GM23338 (cell line): ENCODE results near the gene HTD2. TPM values are rescaled to one million over a fixed set of nuclear protein-coding genes. Genes with fewer than 3 reads are reported as not detected.

Experiments used
- ATAC-seq: fragments of 200-7000 bp; cut with Tn5 transposase; 3 replicates; pipeline ENCODE4 v1.9.1; 2020
- DNase-seq: peaks from one replicate; pipeline ENCODE4 v3.0.0-alpha.2; 2015; ENCODE audit warnings: low spot score
- H2AFZ ChIP-seq: fragments of 200-600 bp; sonication (generic); 2 replicates; pipeline ENCODE4 v1.8.0; 2016; ENCODE audit warnings: antibody characterized with exemption, mild to moderate bottlenecking, moderate library complexity
- H3F3A ChIP-seq: fragments of 200-600 bp; sonication (generic); replicated peaks from 2 replicates; pipeline ENCODE4 v1.8.0; 2017; ENCODE audit warnings: antibody characterized with exemption, mixed run types, low read depth
- H3K27ac ChIP-seq: fragments of 200-600 bp; sonication (generic); 2 replicates; pipeline ENCODE4 v1.6.1; 2016; ENCODE audit warnings: low read depth
- H3K27me3 ChIP-seq: fragments of 200-600 bp; sonication (generic); 2 replicates; pipeline ENCODE4 v1.8.0; 2016; ENCODE audit warnings: mild to moderate bottlenecking, mixed run types, moderate library complexity; ENCODE audit not compliant: insufficient read depth
- H3K36me3 ChIP-seq: fragments of 200-600 bp; sonication (generic); 2 replicates; pipeline ENCODE4 v1.8.0; 2016; ENCODE audit warnings: mild to moderate bottlenecking; ENCODE audit not compliant: insufficient read depth
- H3K4me1 ChIP-seq: fragments of 200-600 bp; sonication (generic); 2 replicates; pipeline ENCODE4 v1.8.0; 2016; ENCODE audit warnings: mild to moderate bottlenecking, moderate library complexity; ENCODE audit not compliant: insufficient read depth
- H3K4me2 ChIP-seq: fragments of 200-600 bp; sonication (generic); 2 replicates; pipeline ENCODE4 v1.7.1; 2017; ENCODE audit warnings: mixed run types
- H3K4me3 ChIP-seq: fragments of 200-600 bp; sonication (generic); 2 replicates; pipeline ENCODE4 v1.6.1; 2016; ENCODE audit warnings: mixed run types
- H3K79me2 ChIP-seq: fragments of 200-600 bp; sonication (generic); replicated peaks from 2 replicates; pipeline ENCODE4 v1.8.0; 2017; ENCODE audit warnings: mild to moderate bottlenecking; ENCODE audit not compliant: insufficient read depth
- H3K9me2 ChIP-seq: fragments of 200-600 bp; sonication (generic); 2 replicates; pipeline ENCODE4 v1.8.0; 2017; ENCODE audit not compliant: insufficient read depth
- H4K20me1 ChIP-seq: fragments of 200-600 bp; sonication (generic); replicated peaks from 2 replicates; pipeline ENCODE4 v1.8.0; 2017; ENCODE audit warnings: mild to moderate bottlenecking; ENCODE audit not compliant: insufficient read depth
- H3K27ac Mint-ChIP-seq: 2 replicates; pipeline ENCODE4 v1.8.0; 2020; ENCODE audit warnings: inconsistent platforms, mild to moderate bottlenecking, moderate library complexity, mixed read lengths
- H3K27me3 Mint-ChIP-seq: 3 replicates; pipeline ENCODE4 v1.8.0; 2022; ENCODE audit warnings: low read depth, mild to moderate bottlenecking, moderate library complexity, mixed read lengths, inconsistent platforms; ENCODE audit not compliant: insufficient read depth, poor library complexity
- H3K36me3 Mint-ChIP-seq: 3 replicates; pipeline ENCODE4 v1.8.0; 2021; ENCODE audit warnings: low read depth, mild to moderate bottlenecking, inconsistent platforms, moderate library complexity, mixed read lengths
- H3K4me1 Mint-ChIP-seq: 3 replicates; pipeline ENCODE4 v1.8.0; 2020; ENCODE audit warnings: mild to moderate bottlenecking, inconsistent platforms, mixed read lengths
- H3K4me3 Mint-ChIP-seq: 3 replicates; pipeline ENCODE4 v1.8.0; 2021; ENCODE audit warnings: moderate library complexity, mild to moderate bottlenecking, inconsistent platforms, mixed read lengths
- H3K9me3 Mint-ChIP-seq: 3 replicates; pipeline ENCODE4 v1.8.0; 2020; ENCODE audit warnings: moderate library complexity, mild to moderate bottlenecking, inconsistent platforms, mixed read lengths
- CREB1 ChIP-seq: fragments of 250-450 bp; sonication (Bioruptor Pico); IDR thresholded peaks from 2 replicates; pipeline ENCODE4 v1.5.0; 2020; ENCODE audit warnings: low read depth, mild to moderate bottlenecking, moderate library complexity
- ETS1 ChIP-seq: IDR thresholded peaks from 2 replicates; pipeline ENCODE4 v1.6.1; 2016; ENCODE audit warnings: antibody characterized with exemption
- EZH2 ChIP-seq: fragments of 200-600 bp; sonication (generic); IDR thresholded peaks from one replicate; pipeline ENCODE4 v1.8.0; 2017; ENCODE audit warnings: antibody characterized with exemption, mild to moderate bottlenecking, low read depth; ENCODE audit not compliant: unreplicated experiment
- EZH2phosphoT487 ChIP-seq: fragments of 200-600 bp; sonication (generic); IDR thresholded peaks from one replicate; pipeline ENCODE4 v1.8.1; 2018; ENCODE audit warnings: antibody characterized with exemption; ENCODE audit not compliant: unreplicated experiment
- NANOG ChIP-seq: IDR thresholded peaks from 2 replicates; pipeline ENCODE4 v1.6.1; 2016; ENCODE audit warnings: antibody characterized with exemption, borderline replicate concordance
- POLR2AphosphoS5 ChIP-seq: IDR thresholded peaks from 2 replicates; pipeline ENCODE4 v1.6.1; 2016; ENCODE audit warnings: antibody characterized with exemption, low read depth
- STAT1 ChIP-seq: IDR thresholded peaks from one replicate; pipeline ENCODE4 v1.6.1; 2016; ENCODE audit warnings: antibody characterized with exemption; ENCODE audit not compliant: unreplicated experiment
- ZNF114 ChIP-seq: fragments of 250-450 bp; sonication (Bioruptor Pico); IDR thresholded peaks from 2 replicates; pipeline ENCODE4 v1.5.0; 2020; ENCODE audit warnings: mild to moderate bottlenecking, moderate library complexity
- ZNF331 ChIP-seq: fragments of 250-450 bp; sonication (Bioruptor Pico); IDR thresholded peaks from 2 replicates; pipeline ENCODE4 v1.5.0; 2020; ENCODE audit warnings: low read depth, mild to moderate bottlenecking, moderate library complexity
- ZNF462 ChIP-seq: fragments of 250-450 bp; sonication (Bioruptor Pico); IDR thresholded peaks from 2 replicates; pipeline ENCODE4 v1.5.0; 2020; ENCODE audit warnings: mild to moderate bottlenecking, moderate library complexity
- polyA plus RNA-seq: library from polyadenylated mRNA; unstranded; fragments of >200 nt; fragmentation: Nextera tagmentation; extraction: Ambion mirVana; gene quantifications from 2 replicates; pipeline ENCODE4 v1.2.1, GENCODE V29; 2016
- total RNA-seq: library from RNA; depleted of rRNA; stranded (reverse); fragments of >200 nt; shearing (Covaris generic); gene quantifications from 2 replicates; pipeline ENCODE4 v1.2.3, GENCODE V29; 2014

Gene HTD2
- total and polyA plus RNA-seq, 2 experiments from 2014 or later, result 19.3 to 24.2 TPM

- TF ChIP-seq ETS1 (no peak), ZNF462 (CRISPR knock-in tag) (no peak), EZH2 (no peak), EZH2phosphoT487 (no peak), CREB1 (no peak)
Measured at GRCh38 chr3:58366699-58367098, 60.4 kb downstream of the HTD2 start (continued).

GRCh38 chr3:58369038-58369437, 62.7 kb downstream of the HTD2 start:
- Histone ChIP-seq H2AFZ (no peak overlapping the region), H3K4me2 (no peak overlapping the region), H4K20me1 (no peaks in the 10 kb centered on the region), H3F3A (no peaks in the 10 kb centered on the region), H3K27ac (no peak overlapping the region), H3K4me3 (no peak overlapping the region), H3K36me3 (no peaks in the 10 kb centered on the region), H3K4me1 (peaks cover 7% of the 10 kb centered on the region; the same call in 1 of the 2 replicates), H3K79me2 (no peaks in the 10 kb centered on the region), H3K27me3 (no peaks in the 10 kb centered on the region), H3K9me2 (no peaks in the 10 kb centered on the region)
- ATAC-seq (no peak), DNase-seq (no peak)
- Mint-ChIP-seq H3K27ac (no peak overlapping the region), H3K4me1 (peaks cover 20% of the 10 kb centered on the region), H3K4me3 (no peak overlapping the region), H3K27me3 (peaks cover 2% of the 10 kb centered on the region), H3K9me3 (no peaks in the 10 kb centered on the region; the same call in 2 of the 3 replicates), H3K36me3 (no peaks in the 10 kb centered on the region)
- TF ChIP-seq STAT1, result no peak
- no peak for TF ChIP-seq ZNF462 (CRISPR knock-in tag)
- no peak for TF ChIP-seq ZNF114 (CRISPR knock-in tag)
- TF ChIP-seq ZNF331, result no peak
- no peak for TF ChIP-seq POLR2AphosphoS5
- TF ChIP-seq NANOG, result no peak
- no peak for TF ChIP-seq CREB1
